Lower leg skin (tissue), 3 donors: ENCODE data around the gene LTBP4.

Source experiments
- CTCF ChIP-seq, 3 donors: fragments of 450-650 bp; IDR thresholded peaks; one replicate each; pipeline ENCODE4 v1.5.1; 2016; ENCODE audit warnings: antibody characterized with exemption in 3 of 3, mild to moderate bottlenecking in 3 of 3, moderate library complexity in 2 of 3
- POLR2A ChIP-seq, 2 donors: fragments of 450-650 bp; IDR thresholded peaks; one replicate each; pipeline ENCODE4 v1.6.1; 2016 to 2017; ENCODE audit warnings: antibody characterized with exemption in 2 of 2, mild to moderate bottlenecking in 1 of 2, moderate library complexity in 1 of 2

- no peak for TF ChIP-seq CTCF (IDR thresholded peaks at IDR 0.05)
- no peak for TF ChIP-seq POLR2A (IDR thresholded peaks at IDR 0.05)
Measured at GRCh38 chr19:40668991-40669614, 67.9 kb downstream of the LTBP4 start.
